Activated CD4-positive, alpha-beta T cell treated with anti-CD3 and anti-CD28 coated beads for 1 hour (primary cell): ENCODE data around the gene SLC16A3.
A peak's percentile ranks its signal among the peaks of the same experiment; 100 is the strongest.

Experiments
- DNase-seq: peaks from one replicate; pipeline ENCODE4 v3.0.0-alpha.2; 2020

SLC16A3 gene

DNA sequence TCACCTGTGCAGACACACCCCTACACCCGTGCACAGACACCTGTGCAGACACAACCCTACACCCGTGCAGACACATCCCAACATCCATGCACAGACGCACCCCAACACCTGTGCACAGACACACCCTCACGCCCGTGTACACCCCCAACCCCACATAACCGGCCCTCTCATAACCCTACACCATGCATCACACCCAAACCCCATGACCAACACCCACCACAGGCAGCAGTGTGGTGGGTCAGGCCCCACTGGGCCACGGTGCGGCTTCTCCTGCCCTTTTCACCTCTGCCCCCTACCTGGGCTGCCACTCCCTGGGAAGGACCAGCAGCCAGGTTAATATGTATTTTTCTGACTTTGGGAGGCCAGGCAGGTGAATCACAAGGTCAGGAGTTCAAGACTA is 4.2 kb upstream of the SLC16A3 start:
- DNase-seq, result no peak

DNA sequence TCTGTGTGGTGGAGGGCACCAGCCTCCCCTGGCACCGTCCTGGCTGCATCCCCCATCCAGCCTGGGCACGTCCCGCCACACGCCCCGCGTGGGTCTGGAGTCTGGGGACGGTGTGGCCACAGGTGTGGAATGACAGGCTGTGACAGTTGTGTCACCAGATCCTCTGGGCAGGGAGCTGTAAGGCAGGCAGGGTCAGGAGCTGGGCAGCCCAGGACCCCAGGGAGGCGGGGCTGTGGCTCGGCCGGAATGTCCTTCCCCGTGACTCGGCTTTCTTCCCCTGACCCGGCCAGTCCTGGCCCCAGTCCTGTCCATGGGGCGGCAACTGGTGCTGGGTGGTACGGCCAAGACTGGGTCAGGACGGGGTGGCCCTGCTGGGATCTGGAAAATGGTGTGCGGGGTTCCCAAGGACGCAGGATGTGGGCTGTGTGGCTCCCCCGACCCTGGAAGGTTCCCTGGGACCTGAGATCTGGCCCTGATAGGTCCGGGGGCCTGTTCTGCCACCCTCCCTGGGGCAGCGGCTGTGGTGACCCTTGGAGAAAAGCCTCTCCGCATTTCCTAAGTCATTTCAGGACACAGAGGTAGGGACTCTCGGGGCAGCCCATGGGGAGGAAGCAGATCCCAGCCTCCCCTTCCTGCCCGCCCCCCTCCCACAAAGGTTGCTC is 3.3 kb upstream of the SLC16A3 start:
- DNase-seq, result no peak

DNA sequence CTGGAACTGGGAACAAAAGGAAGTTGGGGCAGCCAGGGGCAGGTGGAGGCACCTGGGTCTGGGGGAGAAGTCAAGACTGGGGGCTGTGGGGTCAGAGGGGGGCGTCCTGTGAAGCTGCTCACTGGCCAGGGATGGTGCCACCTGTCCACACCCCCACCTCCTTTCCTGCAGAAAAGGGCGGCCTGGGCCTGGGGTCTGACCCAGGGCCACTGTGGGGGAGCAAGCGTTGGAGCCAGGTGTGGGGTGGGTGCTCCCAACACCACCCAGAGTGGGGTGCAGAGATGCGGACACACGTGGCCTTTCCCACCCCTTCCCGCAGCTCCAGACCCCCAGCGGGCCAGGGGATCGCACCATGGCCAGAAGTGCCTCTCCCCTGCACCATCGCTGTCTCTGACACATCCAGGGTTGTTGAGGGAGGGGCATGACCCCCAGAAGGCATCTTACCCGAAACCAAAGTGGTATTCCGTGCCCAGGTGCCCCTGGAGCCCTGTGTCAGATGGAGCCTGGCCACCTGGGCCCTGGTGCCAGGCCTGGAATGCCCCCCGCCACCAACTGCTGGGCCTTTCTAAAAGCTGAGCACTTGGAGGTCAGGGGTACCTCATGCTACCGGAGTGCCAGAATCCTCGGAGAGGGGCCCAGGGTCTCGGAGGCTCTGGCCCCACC is 2.6 kb upstream of the SLC16A3 start:
- no peak for DNase-seq

DNA sequence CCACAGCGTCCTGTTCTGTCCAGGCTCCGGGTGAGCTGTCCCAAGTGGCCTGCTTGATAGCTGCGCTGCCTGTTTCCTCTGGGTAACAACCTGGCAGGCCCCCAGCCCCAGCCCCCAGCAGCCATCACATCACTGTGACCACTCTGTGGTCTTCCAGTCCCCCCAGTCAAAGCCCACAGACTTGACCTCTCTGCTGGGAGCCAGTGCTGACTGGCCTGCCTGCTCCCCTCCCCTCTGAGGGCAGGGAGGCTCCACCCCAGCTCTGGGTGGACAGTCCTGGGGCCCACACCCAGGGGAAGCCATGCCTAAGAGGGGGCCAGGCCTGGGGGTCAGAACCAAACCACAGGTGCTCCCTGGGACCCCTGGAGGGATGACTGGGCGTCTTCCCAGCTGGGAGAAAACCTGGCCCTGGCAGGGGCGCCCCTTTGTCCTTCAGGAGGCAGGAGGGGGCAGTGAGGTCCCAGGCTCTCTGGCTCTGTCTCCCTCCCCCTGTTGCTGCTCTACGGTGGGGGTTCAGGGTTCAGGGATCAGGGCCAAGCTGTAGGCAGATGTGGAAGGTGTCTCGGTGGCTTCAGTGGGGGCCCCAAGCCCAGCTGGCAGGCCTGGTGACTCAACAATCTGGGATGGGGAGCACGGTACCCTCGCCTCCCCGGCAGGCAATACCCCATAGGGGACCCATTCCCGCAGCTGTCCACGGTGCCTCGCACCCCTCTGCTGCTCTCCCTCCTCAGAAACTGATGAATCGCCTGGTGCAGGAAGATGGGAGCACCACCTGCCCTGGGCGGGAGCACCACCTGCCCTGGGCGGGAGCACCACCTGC is 1.8 kb upstream of the SLC16A3 start:
- no peak for DNase-seq

DNA sequence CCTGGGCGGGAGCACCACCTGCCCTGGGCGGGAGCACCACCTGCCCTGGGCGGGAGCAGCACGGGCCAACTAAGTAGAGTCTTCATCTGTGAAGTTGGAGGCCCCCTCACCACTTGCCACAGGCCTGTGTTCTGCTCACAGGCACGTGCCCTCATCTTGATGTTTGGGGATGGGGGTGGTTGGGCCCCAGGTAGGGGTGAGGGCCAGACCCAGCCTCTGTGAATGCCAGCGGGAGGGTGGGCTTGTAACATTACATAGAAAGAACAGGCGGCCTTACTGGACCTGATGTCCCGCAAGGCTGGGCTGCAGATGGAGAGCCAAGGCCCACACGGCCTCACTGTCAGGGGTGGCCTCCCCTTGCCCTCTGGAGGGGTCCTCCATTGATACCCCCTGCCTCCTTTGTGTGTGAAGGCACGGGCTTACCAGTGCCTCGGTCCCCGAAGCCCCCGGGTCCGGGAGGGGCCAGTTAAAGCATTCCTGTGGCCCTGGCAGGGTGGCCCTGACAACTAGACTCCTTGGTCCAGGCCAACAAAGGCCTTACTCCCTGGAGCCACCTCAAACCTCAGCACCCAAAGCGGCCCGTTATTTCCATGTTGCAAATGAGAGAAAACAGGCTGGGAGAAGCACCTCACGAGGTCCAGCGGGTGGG is 1.1 kb upstream of the SLC16A3 start:
- no peak for DNase-seq

DNA sequence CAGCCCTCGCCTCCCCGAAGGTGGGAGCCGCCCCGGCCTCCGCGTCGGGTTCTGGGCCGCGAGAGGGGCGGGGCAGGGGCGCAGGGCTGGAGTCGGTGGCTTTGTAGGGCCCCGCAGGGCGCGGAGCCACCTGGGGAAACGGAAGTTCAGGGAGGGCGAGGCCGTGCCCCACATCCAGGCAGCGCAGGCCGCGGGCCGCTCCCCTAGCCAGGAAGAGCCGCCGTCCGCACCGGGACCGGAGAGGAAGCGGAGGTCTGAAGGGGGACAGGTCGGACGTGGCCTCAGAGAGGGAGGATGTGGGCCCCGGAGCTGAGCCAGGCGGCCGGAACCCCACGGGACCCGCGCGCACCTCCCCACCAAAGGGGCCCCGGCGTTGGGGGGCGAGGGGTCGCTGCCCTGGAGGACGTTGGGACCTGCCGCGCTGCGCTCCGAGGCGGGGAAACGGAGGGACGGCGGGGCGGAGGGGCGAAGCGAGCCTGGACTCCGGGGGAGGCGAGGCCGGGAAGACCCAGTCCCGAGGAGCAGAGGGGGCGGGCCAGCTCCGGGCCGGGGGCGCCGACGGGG is 482 bp upstream of the SLC16A3 start:
- no peak for DNase-seq

DNA sequence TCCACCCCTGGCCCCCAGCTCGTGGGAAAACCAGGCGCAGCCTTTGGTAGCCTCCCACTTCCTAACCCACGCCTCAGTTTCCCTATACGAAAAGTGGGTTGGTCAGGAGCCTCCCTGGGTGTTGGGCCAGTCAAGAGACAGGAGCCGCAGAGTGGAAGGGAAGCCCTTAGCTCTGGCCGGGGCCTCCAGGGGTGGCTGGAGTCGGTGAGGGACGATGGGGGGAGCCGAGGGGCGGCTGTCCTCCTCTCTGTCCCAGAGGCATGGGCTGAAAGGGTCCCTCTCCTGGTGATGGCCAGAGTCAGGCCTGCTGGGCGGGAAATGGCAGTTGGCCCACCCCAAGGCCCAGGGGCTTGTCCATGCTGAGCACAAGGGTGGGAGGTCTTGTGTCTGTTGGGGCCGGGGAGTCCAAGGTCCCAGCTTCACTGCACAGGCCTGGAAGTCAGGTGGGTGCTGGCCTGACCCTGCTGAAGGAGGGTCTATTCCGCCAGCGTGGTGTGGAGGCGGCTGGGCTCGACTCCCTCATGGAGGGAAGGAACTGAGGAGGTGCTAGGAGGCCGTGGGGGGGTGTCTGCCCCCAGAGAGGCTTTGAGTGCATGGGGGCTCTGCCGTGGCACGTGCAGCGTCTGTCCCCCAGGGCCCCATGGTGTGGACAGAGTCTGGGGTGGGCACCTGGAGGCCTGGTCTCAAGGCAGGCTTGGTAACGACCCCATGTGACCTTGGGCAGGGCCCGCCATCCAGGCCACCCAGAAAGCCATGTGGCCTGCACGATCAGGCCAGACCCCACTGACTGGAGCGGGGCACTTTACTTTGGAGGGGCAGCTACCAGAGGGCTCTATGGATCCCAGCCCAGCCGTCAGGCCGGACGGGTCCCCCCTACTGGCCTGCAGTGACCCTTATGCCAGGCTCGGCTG is 1.1 kb downstream of the SLC16A3 start:
- no peak for DNase-seq

DNA sequence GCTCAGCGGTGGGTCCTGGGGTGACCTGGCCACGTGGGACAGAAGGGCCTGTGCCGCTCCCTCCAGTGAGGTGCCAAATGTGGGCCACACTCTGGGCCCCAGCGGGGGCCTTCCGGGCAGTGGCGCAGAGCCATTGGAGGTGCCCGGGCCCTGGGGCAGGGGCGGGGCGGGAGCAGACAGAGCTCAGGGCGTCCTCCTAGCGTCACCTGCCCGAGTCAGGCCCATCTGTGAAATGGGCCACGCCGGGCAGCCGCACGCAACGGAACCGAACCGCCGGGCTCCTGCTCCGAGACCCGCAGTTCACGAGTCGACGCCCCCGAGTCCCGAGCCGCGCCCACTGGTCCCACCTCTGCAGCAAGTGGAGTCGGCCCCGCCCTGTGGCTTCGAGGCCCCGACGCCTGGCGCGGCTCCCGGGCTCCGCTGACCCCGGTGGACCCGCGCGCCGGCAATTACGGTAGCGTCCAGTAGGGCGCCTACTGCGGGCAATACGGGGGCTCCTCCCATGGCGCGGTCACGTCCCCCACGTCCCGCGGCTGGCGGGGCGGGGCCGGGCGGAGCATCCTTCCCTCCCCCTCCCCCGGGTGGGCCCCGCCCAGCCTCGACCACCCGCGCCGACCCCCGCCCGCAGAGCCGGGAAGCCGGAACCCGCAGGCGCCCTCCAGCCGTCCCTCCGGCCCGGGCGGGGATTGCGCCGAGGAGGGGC is 1.9 kb downstream of the SLC16A3 start:
- no peak for DNase-seq

DNA sequence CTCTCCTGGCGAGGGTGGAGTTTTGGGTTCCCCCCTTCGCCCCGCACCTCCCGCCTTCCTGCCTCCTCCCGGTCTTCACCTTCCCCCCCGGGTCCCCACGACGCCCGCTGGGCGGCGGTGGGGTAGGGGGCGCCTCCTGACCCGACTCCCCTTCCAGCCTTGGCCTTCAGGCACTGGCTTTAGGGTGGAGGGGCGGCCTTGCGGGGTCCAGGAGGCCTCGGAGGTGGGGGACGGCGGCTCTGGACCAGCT is 2.4 kb downstream of the SLC16A3 start:
- no peak for DNase-seq

DNA sequence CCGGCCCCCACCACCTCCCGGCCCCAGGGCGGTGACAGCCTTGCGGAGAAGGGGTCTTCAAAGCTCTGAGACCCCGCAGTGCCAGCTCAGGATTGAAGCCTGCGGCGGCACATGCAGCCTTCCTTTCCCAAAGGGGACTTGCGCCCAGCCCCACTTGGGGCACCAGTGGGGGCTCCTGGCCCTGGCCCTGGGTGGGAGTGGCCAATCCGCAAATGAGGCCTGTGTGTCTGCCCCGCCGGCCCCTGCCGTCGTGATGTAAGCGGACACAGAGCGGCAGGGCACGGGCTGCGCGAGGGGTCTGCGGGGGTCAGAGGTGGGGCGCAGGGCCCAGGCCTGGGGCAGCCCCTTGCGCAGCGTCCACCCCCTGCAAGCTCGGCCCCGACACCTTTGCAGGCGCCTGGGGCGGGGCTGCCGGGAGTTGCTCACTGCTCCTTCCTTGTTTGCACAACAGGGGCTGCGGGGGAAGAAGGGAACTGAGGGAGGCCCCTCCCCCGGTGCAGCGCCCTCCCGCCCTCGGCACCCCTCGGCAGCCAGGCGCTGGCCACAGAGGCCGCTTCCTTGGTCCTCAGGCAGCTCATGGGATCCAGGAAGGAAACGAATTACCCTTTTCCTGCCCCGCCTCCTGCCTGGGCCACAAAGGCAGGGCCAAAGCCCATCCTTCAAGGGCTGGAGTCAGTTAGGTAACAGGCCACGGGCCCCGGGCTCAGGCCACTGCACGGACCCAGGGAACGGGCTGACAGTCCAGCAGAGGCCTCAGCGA is 2.9 kb downstream of the SLC16A3 start:
- DNase-seq, result no peak

DNA sequence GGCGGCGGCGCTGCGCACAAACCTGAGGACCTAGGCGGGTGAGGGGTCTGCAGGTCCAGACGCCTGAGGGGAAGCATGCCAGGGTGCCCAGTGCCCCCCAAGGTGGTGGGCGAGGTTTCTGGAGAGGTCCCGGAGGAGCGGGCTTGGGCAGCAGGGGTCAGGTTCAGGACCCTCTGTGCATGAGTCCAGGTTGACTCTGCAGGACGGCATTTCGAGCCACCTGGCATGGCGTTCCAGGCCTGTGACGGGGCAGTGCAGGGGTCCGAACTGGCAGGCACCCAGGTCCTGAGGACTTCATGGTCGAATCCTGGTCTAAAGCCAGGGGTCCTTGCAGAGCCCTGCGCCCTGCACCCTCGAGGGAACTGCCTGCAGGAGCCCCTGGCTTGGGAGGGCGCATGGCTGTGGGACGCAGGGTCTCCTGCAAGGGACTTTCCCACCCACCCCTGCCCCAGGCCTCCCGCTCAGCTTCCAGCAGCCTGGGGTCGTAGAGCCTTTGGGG is 3.5 kb downstream of the SLC16A3 start:
- no peak for DNase-seq

DNA sequence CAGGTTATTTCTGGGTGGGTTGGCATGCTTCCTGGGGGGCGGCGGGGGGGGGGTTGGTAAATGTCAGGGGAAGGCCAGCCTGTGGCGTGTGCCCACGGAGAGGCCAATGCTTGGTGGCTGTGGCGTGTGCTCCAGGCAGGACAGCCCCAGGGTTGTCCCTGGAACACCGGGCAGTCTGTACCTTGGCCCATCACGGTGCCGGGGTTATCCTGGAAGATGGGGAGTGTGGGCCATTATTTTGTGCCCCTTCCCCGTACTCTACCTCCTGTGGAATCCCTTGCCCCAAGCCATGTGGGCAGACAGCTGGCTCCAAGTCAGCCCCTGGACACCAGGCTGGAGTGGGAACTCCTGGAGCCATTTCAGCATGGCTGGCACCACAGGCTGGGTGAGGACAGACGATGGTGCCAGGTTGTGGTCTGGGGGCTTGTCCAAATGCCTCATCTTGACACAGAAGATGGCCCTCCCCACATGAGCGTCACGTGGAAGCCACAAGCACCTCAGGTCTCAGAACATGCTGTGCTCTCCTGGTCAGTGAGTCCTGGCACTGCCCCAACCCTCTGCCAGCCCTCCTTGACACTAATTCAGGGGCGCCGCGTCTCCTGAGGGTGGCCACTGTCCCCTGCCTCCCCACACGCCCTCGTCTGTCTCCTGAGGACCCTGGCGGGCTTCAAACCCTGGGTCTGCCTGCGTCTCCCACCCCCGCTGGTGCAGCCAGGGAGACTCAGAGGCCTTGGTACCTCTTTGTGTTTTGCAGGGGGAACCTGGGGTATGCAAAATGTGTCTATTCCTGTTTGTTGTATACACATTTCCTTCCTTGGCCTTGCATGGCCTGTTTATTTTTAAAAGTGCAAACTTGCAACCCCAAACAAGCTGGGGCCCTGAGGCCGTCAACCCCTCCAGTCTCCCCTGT is 4.3 kb downstream of the SLC16A3 start:
- no peak for DNase-seq

DNA sequence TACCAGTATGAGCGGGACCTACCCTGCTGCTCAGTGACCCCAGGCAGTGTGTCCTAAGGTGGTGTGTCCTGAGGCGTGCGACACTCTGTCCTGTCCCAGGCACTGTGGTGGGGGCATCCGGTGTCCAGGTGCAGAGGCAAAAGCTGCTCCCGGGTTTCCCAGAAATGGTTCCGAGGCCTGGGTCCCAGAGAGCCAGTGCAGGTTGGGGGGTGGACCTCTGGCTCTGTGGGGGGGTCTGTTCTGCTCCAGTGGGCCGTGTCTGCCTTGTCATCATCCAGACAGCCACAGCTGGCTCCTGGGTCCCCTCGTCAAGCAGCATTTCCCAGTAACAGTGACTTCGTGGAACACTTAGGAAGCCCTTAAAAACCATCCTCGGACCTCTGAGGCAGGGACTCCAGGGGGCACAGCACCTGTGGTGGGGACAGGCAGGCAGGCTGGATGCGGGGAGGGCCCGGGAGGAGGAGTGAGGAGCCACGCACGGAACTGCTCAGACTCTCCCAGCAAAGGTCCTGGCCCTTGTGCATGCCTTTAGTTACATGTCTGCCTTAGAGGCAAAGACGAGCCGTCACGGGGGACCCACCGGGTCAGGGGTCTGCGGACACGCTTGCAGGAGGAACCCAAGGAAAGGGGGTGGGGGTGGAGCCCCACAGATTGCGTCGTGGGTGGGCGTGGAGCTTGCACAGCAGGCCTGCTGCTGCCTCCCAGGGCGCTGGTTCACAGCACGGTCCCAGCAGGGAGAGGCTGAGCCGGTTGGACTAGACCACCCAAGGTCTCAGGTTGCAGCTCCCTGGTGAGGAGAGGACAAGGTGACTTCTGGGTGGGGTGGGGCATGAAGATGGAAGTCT is 5.6 kb downstream of the SLC16A3 start:
- DNase-seq, result no peak

DNA sequence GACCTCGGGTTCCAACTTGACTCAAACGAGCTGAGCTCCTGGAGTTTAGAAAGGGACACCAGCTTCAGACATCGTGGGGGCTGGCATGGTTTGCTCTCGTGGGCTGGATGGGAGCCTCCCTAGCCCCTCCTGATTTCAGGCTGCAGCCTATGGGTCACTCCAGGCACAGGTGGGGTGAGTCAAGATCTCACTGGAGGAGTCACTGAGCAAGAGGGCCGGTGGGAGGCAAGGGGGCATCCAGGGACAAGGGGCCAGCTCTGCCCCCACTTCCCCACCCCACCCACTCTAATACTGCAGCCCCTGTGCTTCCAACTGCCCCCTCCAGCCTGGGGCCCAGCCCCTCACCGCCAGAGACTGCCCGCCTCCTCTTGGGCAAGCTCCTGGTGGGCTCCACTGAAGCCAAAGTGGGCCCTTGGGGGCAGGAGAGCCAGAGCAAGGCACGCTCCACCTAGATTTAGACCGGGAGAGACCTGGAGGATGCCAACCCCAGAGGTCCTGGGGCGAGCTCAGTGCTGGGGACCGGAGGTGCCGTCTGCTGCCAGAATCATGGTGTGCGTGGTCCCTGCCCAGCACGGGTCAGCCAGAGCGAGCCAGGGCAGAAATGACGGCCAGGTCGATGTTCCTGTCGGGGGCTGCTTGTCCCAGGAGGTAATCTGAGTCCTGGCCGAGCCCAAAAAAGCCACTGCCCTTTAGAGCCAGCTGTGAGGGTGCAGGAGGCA is 6.4 kb downstream of the SLC16A3 start:
- DNase-seq, result no peak

DNA sequence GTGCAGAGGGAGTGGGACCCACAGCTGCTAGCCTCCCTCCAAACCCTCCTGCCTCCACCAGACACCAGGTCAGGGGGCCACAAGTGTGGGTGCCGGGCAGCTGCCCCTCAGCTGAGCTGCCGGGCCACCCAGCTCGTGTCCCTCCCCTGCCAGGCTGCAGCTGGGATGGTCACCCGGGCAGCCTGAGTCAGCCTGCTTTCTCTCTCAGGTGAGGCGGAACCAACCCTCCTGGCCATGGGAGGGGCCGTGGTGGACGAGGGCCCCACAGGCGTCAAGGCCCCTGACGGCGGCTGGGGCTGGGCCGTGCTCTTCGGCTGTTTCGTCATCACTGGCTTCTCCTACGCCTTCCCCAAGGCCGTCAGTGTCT is 6.9 kb downstream of the SLC16A3 start:
- DNase-seq, result no peak

DNA sequence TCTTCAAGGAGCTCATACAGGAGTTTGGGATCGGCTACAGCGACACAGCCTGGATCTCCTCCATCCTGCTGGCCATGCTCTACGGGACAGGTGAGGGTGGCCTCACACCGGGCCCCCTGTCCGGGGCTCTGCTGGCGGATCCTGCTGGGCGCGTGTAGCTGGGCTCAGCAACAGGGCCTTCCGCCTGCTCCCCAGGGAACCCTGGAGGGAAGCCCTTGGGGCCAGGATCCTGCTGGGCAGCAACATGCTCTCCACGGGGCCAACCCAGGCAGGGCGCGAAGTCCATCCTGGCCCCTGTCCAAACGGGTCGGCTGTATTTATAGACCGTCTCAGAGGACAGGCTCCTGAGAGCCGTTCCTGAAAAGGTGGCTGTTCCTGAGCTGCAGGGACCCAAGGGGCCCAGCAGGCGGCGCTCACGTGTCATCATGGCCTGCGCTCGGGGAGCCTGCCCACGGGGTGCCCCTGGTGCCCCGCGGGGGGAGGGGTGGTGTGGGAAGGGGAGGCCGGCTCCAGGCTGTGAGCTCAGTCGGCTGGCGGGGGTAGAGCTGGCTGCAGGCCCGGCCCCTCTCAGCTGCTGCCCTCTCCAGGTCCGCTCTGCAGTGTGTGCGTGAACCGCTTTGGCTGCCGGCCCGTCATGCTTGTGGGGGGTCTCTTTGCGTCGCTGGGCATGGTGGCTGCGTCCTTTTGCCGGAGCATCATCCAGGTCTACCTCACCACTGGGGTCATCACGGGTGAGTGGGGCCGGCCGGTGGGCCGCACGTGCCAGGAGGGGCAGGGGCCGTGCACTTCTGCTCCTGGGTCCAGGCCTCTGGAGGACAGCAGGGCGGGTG is 7.5 kb downstream of the SLC16A3 start:
- DNase-seq, result peak; percentile 58

DNA sequence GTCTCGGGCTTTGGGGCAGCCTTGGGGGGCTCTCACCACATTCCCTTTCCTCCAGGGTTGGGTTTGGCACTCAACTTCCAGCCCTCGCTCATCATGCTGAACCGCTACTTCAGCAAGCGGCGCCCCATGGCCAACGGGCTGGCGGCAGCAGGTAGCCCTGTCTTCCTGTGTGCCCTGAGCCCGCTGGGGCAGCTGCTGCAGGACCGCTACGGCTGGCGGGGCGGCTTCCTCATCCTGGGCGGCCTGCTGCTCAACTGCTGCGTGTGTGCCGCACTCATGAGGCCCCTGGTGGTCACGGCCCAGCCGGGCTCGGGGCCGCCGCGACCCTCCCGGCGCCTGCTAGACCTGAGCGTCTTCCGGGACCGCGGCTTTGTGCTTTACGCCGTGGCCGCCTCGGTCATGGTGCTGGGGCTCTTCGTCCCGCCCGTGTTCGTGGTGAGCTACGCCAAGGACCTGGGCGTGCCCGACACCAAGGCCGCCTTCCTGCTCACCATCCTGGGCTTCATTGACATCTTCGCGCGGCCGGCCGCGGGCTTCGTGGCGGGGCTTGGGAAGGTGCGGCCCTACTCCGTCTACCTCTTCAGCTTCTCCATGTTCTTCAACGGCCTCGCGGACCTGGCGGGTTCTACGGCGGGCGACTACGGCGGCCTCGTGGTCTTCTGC is 8.4 kb downstream of the SLC16A3 start:
- no peak for DNase-seq
